Activated B cell treated with CpG ODN at 0.5 μM for 24 hours (primary cell): ENCODE data around the gene DISC1. TPM values are rescaled to one million over a fixed set of nuclear protein-coding genes. Genes with fewer than 3 reads are reported as not detected.

ENCODE experiments used
- ATAC-seq: fragments of 200-7000 bp; cut with Tn5 transposase; one replicate; pipeline ENCODE4 v1.10.0; 2021; ENCODE audit warnings: low read depth, mild to moderate bottlenecking, moderate library complexity
- CTCF ChIA-PET: fragments of 350-600 bp; sonication (Branson Sonifier 250); formaldehyde crosslinking; loops from one replicate; lab custom pipeline; 2021; ENCODE audit warnings: antibody characterized with exemption; lab: Charles Lee
- POLR2A ChIA-PET: fragments of 350-600 bp; sonication (Branson Sonifier 250); formaldehyde crosslinking; loops from one replicate; lab custom pipeline; 2021; ENCODE audit warnings: antibody characterized with exemption; lab: Charles Lee
- DNase-seq: peaks from one replicate; pipeline ENCODE4 v3.0.0; 2022
- H3K27ac Mint-ChIP-seq: one replicate; pipeline ENCODE4 v1.8.0; 2020; ENCODE audit warnings: mixed read lengths
- H3K27me3 Mint-ChIP-seq: one replicate; pipeline ENCODE4 v1.8.0; 2021; ENCODE audit warnings: mixed read lengths
- H3K36me3 Mint-ChIP-seq: one replicate; pipeline ENCODE4 v1.8.0; 2021; ENCODE audit warnings: low read depth, mixed read lengths
- H3K4me1 Mint-ChIP-seq: one replicate; pipeline ENCODE4 v1.8.0; 2021; ENCODE audit warnings: mixed read lengths
- H3K4me3 Mint-ChIP-seq: one replicate; pipeline ENCODE4 v1.8.0; 2020; ENCODE audit warnings: mild to moderate bottlenecking, mixed read lengths
- H3K9me3 Mint-ChIP-seq: one replicate; pipeline ENCODE4 v1.8.0; 2020; ENCODE audit warnings: mixed read lengths
- CTCF ChIP-seq: fragments of 200-600 bp; IDR thresholded peaks from one replicate; pipeline ENCODE4 v1.8.0; 2022; ENCODE audit warnings: antibody characterized with exemption, mild to moderate bottlenecking
- intact Hi-C: fragments of 100-400 bp; cut with micrococcal nuclease; formaldehyde crosslinking; loops from one replicate; pipeline ENCODE4 v1.15.1; 2024
- total RNA-seq: library from RNA; stranded (reverse); gene quantifications from 2 replicates; pipeline ENCODE4 v1.2.3, GENCODE V29; 2022

DISC1 gene
- total RNA-seq, 1 donor from 2014 or later: 2.4 TPM

GRCh38 chr1:231844986-231845502 lies 218.5 kb downstream of the DISC1 start:
- ATAC-seq: peak; percentile 25

GRCh38 chr1:231847612-231848397 lies 221.2 kb downstream of the DISC1 start:
- intact Hi-C loops: no loop called here
- Mint-ChIP-seq H3K27me3 (no peaks in the 10 kb centered on the region), H3K27ac (no peak overlapping the region), H3K4me1 (peaks cover 36% of the 10 kb centered on the region), H3K9me3 (no peaks in the 10 kb centered on the region), H3K36me3 (no peaks in the 10 kb centered on the region), H3K4me3 (no peak overlapping the region)
- DNase-seq: no peak
- no peak for ATAC-seq
- CTCF ChIA-PET: no interaction called here
- TF ChIP-seq CTCF: no peak
- POLR2A ChIA-PET: no interaction called here

More at GRCh38 chr1:231844986-231845502, 218.5 kb downstream of the DISC1 start:
- Mint-ChIP-seq H3K4me3 (no peak overlapping the region), H3K36me3 (no peaks in the 10 kb centered on the region), H3K27me3 (peaks cover 1% of the 10 kb centered on the region), H3K4me1 (peaks cover 28% of the 10 kb centered on the region), H3K9me3 (no peaks in the 10 kb centered on the region), H3K27ac (peak overlapping the region; percentile 18)
- intact Hi-C loops: no loop called here
- CTCF ChIA-PET: no interaction called here
- POLR2A ChIA-PET: interaction anchor here (0.7 kb wide), 1 partner anchor 9 kb away, joined by 3 read pairs; no protein-coding TSS in a partner anchor
- no peak for DNase-seq
- TF ChIP-seq CTCF: no peak

DNA sequence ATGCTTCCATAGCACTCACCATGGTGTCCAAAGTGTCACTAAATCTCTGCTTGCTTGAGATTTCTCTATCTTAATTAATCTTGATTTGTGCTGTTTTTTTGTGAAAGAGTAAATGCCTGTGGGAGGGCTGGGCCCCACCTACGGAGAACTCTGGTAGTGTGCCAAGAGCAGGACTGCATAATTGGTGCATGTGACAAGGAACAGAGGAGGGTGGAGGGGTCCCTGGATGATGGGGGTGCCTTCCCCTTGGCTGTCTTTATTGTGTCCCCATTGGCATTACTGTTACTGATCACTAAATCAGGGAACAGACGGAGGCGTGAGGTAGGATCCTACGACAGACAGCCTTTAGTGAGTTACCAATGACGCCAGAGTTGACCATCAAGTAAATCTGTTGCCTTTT lies 223.4 kb downstream of the DISC1 start:
- POLR2A ChIA-PET: no interaction called here

DNA sequence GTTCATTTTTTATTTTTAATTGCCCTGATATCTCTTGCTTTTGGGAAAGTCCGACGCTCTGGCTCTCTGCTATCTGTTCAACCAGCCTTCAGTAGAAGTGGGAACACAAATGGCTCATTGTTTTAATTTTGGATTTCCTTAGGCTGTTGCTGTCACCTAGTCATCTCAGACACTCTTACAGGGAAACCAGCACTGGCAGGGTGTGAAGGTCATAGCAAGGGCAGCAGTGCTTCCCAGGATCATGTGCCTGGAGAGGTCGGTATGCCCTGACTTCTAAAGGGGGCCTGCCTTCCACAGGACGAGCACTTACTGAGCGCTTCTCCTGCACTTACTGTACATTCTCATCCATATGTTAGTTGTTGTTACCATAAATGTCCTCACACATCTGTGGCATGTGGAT lies 224.2 kb downstream of the DISC1 start:
- H3K27ac Mint-ChIP-seq: no peak overlapping the region
- TF ChIP-seq CTCF: no peak

More for the DNA sequence above, 223.4 kb downstream of the DISC1 start:
- no peak for ATAC-seq
- Mint-ChIP-seq H3K27ac (no peak overlapping the region), H3K9me3 (no peaks in the 10 kb centered on the region), H3K4me3 (no peak overlapping the region), H3K4me1 (peaks cover 16% of the 10 kb centered on the region), H3K36me3 (no peaks in the 10 kb centered on the region), H3K27me3 (no peaks in the 10 kb centered on the region)
- TF ChIP-seq CTCF: no peak
- intact Hi-C loops: no loop called here
- CTCF ChIA-PET: no interaction called here
- no peak for DNase-seq

DNA sequence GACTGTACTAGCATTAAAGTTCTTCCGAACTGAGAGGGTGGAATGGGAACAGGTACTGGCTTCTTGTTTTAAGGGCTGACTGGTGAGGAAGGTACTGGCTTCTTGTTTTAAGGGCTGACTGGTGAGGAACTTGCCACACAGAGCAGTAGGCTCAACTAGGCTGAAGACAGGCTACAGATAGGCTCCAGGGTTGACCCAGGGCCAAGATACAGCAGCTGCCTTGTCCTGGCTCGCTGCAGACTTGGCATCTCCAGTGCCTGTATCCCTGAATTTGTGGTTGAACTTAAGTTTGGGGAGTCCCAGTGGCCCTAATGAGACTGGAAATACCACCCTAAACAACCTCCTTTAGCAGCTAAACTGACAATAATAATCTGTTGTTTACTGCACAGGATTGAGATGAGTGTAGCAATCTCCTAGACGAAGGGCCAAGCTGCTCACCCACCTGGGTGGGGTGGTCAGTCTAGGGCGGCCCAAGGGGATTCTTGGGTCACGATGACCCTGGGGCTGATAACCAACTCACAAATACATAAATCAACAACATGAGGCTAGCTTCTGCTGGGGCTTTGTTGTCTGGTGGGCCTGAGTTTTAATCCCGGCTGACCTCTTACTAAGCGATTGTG lies 227.1 kb downstream of the DISC1 start:
- TF ChIP-seq CTCF: no peak
- no peak overlapping the region for H3K27ac Mint-ChIP-seq
- H3K4me1 Mint-ChIP-seq: peaks cover 8% of the 10 kb centered on the region
- POLR2A ChIA-PET: no interaction called here
- no peak for DNase-seq
- intact Hi-C loops: no loop called here
- no peak for ATAC-seq
- no peaks in the 10 kb centered on the region for H3K36me3 Mint-ChIP-seq
- no peaks in the 10 kb centered on the region for H3K27me3 Mint-ChIP-seq
- CTCF ChIA-PET: no interaction called here
- no peak overlapping the region for H3K4me3 Mint-ChIP-seq
- H3K9me3 Mint-ChIP-seq: no peaks in the 10 kb centered on the region

More for the DNA sequence above, 224.2 kb downstream of the DISC1 start:
- no peaks in the 10 kb centered on the region for H3K36me3 Mint-ChIP-seq
- no peak for DNase-seq
- H3K9me3 Mint-ChIP-seq: no peaks in the 10 kb centered on the region
- CTCF ChIA-PET: interaction anchor here (1.8 kb wide), 1 partner anchor 16 kb away, joined by 6 read pairs; no protein-coding TSS in a partner anchor
- no peak overlapping the region for H3K4me3 Mint-ChIP-seq
- ATAC-seq: no peak
- intact Hi-C loops: no loop called here
- no peaks in the 10 kb centered on the region for H3K27me3 Mint-ChIP-seq
- peaks cover 8% of the 10 kb centered on the region for H3K4me1 Mint-ChIP-seq
- POLR2A ChIA-PET: no interaction called here
